ENCODE measurements around the gene DGKQ.

DNA sequence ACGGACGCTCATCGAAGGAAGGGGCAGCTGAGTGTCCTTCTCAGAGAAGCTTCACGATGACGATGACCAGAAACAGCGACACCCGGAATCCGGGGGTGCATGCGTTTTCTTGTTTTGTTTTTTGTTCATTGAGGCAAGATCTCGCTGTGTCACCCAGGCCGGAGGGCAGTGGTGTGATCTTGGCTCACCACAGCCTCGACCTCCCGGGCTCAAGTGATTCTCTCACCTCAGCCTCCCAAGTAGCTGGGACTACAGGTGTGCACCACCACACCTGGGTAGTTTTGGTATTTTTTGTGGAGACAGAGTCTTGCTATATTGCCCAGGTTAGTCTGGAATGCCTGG lies 19.8 kb downstream of the DGKQ start:
- TF ChIP-seq JUN (IDR thresholded peaks at IDR 0.05; ENCODE audit: low read depth, low read length) (no peak), RBBP5 (IDR thresholded peaks at IDR 0.05; ENCODE audit: borderline replicate concordance, low read depth, low read length) (no peak), POLR2AphosphoS5 (IDR thresholded peaks at IDR 0.05; ENCODE audit: low read depth, low read length) (no peak), POLR2A (IDR thresholded peaks at IDR 0.05; ENCODE audit: control extremely low read depth in 1 of 2, low read depth in 2 of 2, low read length in 2 of 2) (no peak), CHD1 (IDR thresholded peaks at IDR 0.05; ENCODE audit: low read depth, low read length) (no peak), EP300 (IDR thresholded peaks at IDR 0.05; ENCODE audit: borderline replicate concordance in 1 of 2, low read depth in 2 of 2, low read length in 2 of 2) (no peak), EZH2 (IDR thresholded peaks at IDR 0.05; ENCODE audit: low read depth, low read length, severe bottlenecking) (no peak), HDAC2 (IDR thresholded peaks at IDR 0.05; ENCODE audit: borderline replicate concordance in 1 of 2, low read depth in 2 of 2, low read length in 2 of 2) (no peak)
- TF ChIP-seq, protein P1, sequence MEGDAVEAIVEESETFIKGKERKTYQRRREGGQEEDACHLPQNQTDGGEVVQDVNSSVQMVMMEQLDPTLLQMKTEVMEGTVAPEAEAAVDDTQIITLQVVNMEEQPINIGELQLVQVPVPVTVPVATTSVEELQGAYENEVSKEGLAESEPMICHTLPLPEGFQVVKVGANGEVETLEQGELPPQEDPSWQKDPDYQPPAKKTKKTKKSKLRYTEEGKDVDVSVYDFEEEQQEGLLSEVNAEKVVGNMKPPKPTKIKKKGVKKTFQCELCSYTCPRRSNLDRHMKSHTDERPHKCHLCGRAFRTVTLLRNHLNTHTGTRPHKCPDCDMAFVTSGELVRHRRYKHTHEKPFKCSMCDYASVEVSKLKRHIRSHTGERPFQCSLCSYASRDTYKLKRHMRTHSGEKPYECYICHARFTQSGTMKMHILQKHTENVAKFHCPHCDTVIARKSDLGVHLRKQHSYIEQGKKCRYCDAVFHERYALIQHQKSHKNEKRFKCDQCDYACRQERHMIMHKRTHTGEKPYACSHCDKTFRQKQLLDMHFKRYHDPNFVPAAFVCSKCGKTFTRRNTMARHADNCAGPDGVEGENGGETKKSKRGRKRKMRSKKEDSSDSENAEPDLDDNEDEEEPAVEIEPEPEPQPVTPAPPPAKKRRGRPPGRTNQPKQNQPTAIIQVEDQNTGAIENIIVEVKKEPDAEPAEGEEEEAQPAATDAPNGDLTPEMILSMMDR (IDR thresholded peaks at IDR 0.05; ENCODE audit: control extremely low read depth in 1 of 3, insufficient read depth in 1 of 3, low read depth in 1 of 3, low read length in 3 of 3): no peak
- TF ChIP-seq, protein P2, sequence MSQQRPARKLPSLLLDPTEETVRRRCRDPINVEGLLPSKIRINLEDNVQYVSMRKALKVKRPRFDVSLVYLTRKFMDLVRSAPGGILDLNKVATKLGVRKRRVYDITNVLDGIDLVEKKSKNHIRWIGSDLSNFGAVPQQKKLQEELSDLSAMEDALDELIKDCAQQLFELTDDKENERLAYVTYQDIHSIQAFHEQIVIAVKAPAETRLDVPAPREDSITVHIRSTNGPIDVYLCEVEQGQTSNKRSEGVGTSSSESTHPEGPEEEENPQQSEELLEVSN (IDR thresholded peaks at IDR 0.05): no peak

Measured in H1 (cell line).